Fibroblast of pulmonary artery (primary cell): ENCODE results near the gene ENAM.
"Not testable (repeated sequence)": the region's sequence is repeated elsewhere in the genome, so short reads cannot be mapped to it uniquely, and the experiment has no call there.

Experiments used
- DNase-seq: peaks from one replicate; pipeline ENCODE4 v3.0.0-alpha.2; 2010; ENCODE audit warnings: low read depth
- H3K4me3 ChIP-seq: replicated peaks from 2 replicates; pipeline ENCODE4 v1.5.1; 2011; ENCODE audit warnings: low read depth, mild to moderate bottlenecking, control low read depth, low read length, moderate library complexity
- CTCF ChIP-seq: IDR thresholded peaks from 2 replicates; pipeline ENCODE4 v1.5.1; 2011; ENCODE audit warnings: mild to moderate bottlenecking, control low read depth, low read length, inconsistent platforms; ENCODE audit errors: missing control alignments

The ENAM gene

GRCh38 chr4:70691661-70692060 is 63.1 kb downstream of the ENAM start:
- H3K4me3 ChIP-seq: no peak overlapping the region
- no peak for DNase-seq
- no peak for TF ChIP-seq CTCF

GRCh38 chr4:70694633-70695032 is 66.1 kb downstream of the ENAM start:
- H3K4me3 ChIP-seq, DNase-seq: not testable (repeated sequence)
